B cell (primary cell): ENCODE data around the gene HCN2. TPM values are rescaled to one million over a fixed set of nuclear protein-coding genes. Genes with fewer than 3 reads are reported as not detected.

Experiments
- ATAC-seq: fragments of 200-7000 bp; cut with Tn5 transposase; one replicate; pipeline ENCODE4 v1.10.0; 2021; ENCODE audit warnings: low read depth, mild to moderate bottlenecking, moderate number of reproducible peaks, moderate library complexity
- CTCF ChIA-PET: fragments of 350-600 bp; sonication (Branson Sonifier 250); formaldehyde crosslinking; loops from one replicate; lab custom pipeline; 2021; ENCODE audit warnings: antibody characterized with exemption, inconsistent platforms; lab: Charles Lee
- POLR2A ChIA-PET: fragments of 350-600 bp; sonication (Branson Sonifier 250); formaldehyde crosslinking; loops from one replicate; lab custom pipeline; 2021; ENCODE audit warnings: antibody characterized with exemption; lab: Charles Lee
- DNase-seq: peaks from one replicate; pipeline ENCODE4 v3.0.0; 2013
- H2AFZ ChIP-seq: 2 replicates; pipeline ENCODE4 v1.6.1; 2012; ENCODE audit warnings: mild to moderate bottlenecking, low read depth, low read length; ENCODE audit not compliant: insufficient read depth, poor library complexity, severe bottlenecking
- H3K27ac ChIP-seq, 2 donors: 1 replicate in 1 of 2; 2 replicates in 1 of 2; pipeline ENCODE4 v1.5.1; 2012 to 2013; ENCODE audit warnings: low read length in 2 of 2, mild to moderate bottlenecking in 2 of 2, moderate library complexity in 1 of 2
- H3K27me3 ChIP-seq, 4 experiments: fragments of 200-600 bp in 1 of 4; sonication (generic) in 1 of 4; replicated peaks in 1 of 4; 1 replicate in 2 of 4; 2 replicates in 2 of 4; pipeline versions ENCODE4 v1.6.1 to v1.7.0; 2013 to 2016; ENCODE audit warnings: low read length in 3 of 4, mild to moderate bottlenecking in 2 of 4, mixed read lengths in 1 of 4, moderate library complexity in 1 of 4; ENCODE audit not compliant: insufficient read depth in 4 of 4, control insufficient read depth in 3 of 4; ENCODE audit errors: control extremely low read depth in 1 of 4
- H3K36me3 ChIP-seq, 2 experiments: replicated peaks in 1 of 2; 1 replicate in 1 of 2; 2 replicates in 1 of 2; pipeline versions ENCODE4 v1.6.1 to v1.7.1; 2013; ENCODE audit warnings: low read length in 1 of 2; ENCODE audit not compliant: insufficient read depth in 2 of 2, control insufficient read depth in 1 of 2; ENCODE audit errors: control extremely low read depth in 1 of 2, extremely low read depth in 1 of 2
- H3K4me1 ChIP-seq, 2 donors: fragments of 200-600 bp in 1 of 2; sonication (generic) in 1 of 2; 1 replicate in 1 of 2; 2 replicates in 1 of 2; pipeline versions ENCODE4 v1.5.1 to v1.6.1; 2013 to 2017; ENCODE audit warnings: low read length in 2 of 2; ENCODE audit not compliant: control insufficient read depth in 2 of 2, insufficient read depth in 2 of 2
- H3K4me2 ChIP-seq: replicated peaks from 2 replicates; pipeline ENCODE3; 2012; ENCODE audit warnings: mild to moderate bottlenecking, low read depth, low read length; ENCODE audit not compliant: poor library complexity, severe bottlenecking
- H3K4me3 ChIP-seq, 5 experiments: fragments of 200-600 bp in 1 of 5; sonication (generic) in 1 of 5; 1 replicate in 3 of 5; 2 replicates in 2 of 5; pipeline versions ENCODE4 v1.5.1 to v1.7.0; 2011 to 2016; ENCODE audit warnings: low read length in 4 of 5, mild to moderate bottlenecking in 4 of 5, low read depth in 2 of 5, control low read depth in 1 of 5, moderate library complexity in 1 of 5; ENCODE audit not compliant: insufficient read depth in 1 of 5; ENCODE audit errors: control extremely low read depth in 1 of 5, extremely low read depth in 1 of 5
- H3K79me2 ChIP-seq: fragments of 200-600 bp; sonication (generic); one replicate; pipeline ENCODE4 v1.6.0; 2016; ENCODE audit warnings: low read length; ENCODE audit not compliant: control insufficient read depth, insufficient read depth
- H3K9ac ChIP-seq: fragments of 200-600 bp; sonication (generic); 2 replicates; pipeline ENCODE4 v1.6.1; 2017; ENCODE audit warnings: mild to moderate bottlenecking, low read length, moderate library complexity
- H3K9me3 ChIP-seq, 3 donors: one replicate each; pipeline versions ENCODE4 v1.6.1 to v1.7.1; 2013; ENCODE audit warnings: low read length in 2 of 3; ENCODE audit not compliant: control insufficient read depth in 2 of 3, insufficient read depth in 1 of 3; ENCODE audit errors: control extremely low read depth in 1 of 3
- H4K20me1 ChIP-seq: 2 replicates; pipeline ENCODE4 v1.6.0; 2012; ENCODE audit warnings: mild to moderate bottlenecking, low read length; ENCODE audit not compliant: insufficient read depth, control insufficient read depth, poor library complexity, severe bottlenecking
- H3K27ac Mint-ChIP-seq: one replicate; pipeline ENCODE4 v1.8.0; 2021; ENCODE audit warnings: mixed read lengths
- H3K27me3 Mint-ChIP-seq: one replicate; pipeline ENCODE4 v1.8.0; 2021; ENCODE audit warnings: mixed read lengths
- H3K4me1 Mint-ChIP-seq: one replicate; pipeline ENCODE4 v1.8.0; 2021; ENCODE audit warnings: mixed read lengths
- H3K4me3 Mint-ChIP-seq: one replicate; pipeline ENCODE4 v1.8.0; 2021; ENCODE audit warnings: mixed read lengths
- H3K9me3 Mint-ChIP-seq: one replicate; pipeline ENCODE4 v1.8.0; 2022; ENCODE audit warnings: mixed read lengths; ENCODE audit not compliant: insufficient read depth
- EZH2 ChIP-seq: IDR thresholded peaks from 2 replicates; pipeline ENCODE4 v1.6.1; 2012; ENCODE audit warnings: borderline replicate concordance, low read depth, mild to moderate bottlenecking, moderate library complexity, low read length; ENCODE audit not compliant: insufficient read depth, poor library complexity, severe bottlenecking
- WGBS: methylation state at CpG from one replicate; pipeline ENCODE4 v1.1.5; 2013; ENCODE audit warnings: missing lambda C conversion rate; ENCODE audit not compliant: insufficient coverage; 5-methylcytosine and 5-hydroxymethylcytosine counted together
- intact Hi-C: fragments of 100-400 bp; cut with micrococcal nuclease; formaldehyde crosslinking; loops from one replicate; pipeline ENCODE4 v1.10.0; 2022
- polyA plus RNA-seq: library from polyadenylated mRNA; depleted of rRNA; stranded (reverse); fragments of >200 nt; gene quantifications from 2 replicates; pipeline ENCODE4 v1.2.3, GENCODE V29; 2012
- total RNA-seq, 2 donors: library from RNA; stranded (reverse); fragments of 120-200 nt in 1 of 2; gene quantifications; 1 replicate in 1 of 2; 2 replicates in 1 of 2; pipeline versions ENCODE4 v1.2.3 to v1.2.4, GENCODE V29; 2013 to 2022
- TF ChIP-seq, protein P1 (sequence below): fragments of 200-600 bp; IDR thresholded peaks from one replicate; pipeline ENCODE4 v1.8.0; 2022; ENCODE audit warnings: antibody characterized with exemption, mild to moderate bottlenecking

HCN2 gene
- total and polyA plus RNA-seq, 2 donors (not counting 1 experiment from before 2014, with no cell fraction given), result 0.27 to 0.57 TPM

DNA sequence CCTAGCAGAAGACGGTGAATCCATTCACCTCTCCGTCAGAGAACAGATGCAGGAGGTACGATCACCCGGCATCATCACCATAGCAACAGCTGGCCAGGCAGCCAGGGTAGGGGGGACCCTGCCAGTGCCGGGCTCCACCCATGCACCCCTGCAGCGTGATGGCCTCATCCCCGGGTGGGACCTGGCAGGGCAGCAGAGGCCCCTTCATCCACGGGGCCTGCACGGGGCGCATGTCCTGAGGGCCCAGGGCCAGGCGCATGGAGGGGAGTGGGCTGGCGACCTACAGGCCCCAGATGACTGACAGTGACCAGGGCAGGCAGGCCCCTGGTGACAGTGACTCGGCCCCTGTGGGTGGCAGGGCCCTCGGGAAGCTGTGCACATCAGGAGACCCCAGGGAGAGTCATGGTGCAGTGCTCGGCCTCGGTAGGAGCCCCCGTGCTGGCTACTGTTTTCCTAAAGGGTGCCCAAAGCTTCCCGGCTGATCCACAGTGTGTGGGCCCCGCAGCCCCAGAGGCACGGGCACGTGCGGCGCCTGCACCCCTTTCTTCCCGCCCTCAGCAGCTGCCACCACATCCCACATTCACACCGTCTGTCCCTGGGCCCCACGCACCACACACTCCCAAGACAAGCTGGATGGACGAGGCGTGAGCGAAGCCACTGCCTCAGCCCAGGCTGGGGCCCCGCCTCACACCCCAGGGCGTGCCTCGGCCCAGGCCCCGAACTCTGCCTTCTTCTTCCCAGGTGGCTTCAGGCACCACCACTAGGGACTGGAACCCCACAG, 68.6 kb downstream of the HCN2 start:
- Mint-ChIP-seq H3K4me1 (peaks cover 61% of the 10 kb centered on the region), H3K4me3 (peak overlapping the region; percentile 16), H3K27me3 (no peaks in the 10 kb centered on the region), H3K27ac (peak overlapping the region; percentile 67), H3K9me3 (no peaks in the 10 kb centered on the region)
- TF ChIP-seq, protein P1, sequence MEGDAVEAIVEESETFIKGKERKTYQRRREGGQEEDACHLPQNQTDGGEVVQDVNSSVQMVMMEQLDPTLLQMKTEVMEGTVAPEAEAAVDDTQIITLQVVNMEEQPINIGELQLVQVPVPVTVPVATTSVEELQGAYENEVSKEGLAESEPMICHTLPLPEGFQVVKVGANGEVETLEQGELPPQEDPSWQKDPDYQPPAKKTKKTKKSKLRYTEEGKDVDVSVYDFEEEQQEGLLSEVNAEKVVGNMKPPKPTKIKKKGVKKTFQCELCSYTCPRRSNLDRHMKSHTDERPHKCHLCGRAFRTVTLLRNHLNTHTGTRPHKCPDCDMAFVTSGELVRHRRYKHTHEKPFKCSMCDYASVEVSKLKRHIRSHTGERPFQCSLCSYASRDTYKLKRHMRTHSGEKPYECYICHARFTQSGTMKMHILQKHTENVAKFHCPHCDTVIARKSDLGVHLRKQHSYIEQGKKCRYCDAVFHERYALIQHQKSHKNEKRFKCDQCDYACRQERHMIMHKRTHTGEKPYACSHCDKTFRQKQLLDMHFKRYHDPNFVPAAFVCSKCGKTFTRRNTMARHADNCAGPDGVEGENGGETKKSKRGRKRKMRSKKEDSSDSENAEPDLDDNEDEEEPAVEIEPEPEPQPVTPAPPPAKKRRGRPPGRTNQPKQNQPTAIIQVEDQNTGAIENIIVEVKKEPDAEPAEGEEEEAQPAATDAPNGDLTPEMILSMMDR, result no peak
- no peak for TF ChIP-seq EZH2
- H3K27me3 ChIP-seq, result no peaks in the 10 kb centered on the region
- DNase-seq (no peak), ATAC-seq (no peak)
- peaks cover 94% of the 10 kb centered on the region for H4K20me1 ChIP-seq
- H3K4me3 ChIP-seq, result no peak overlapping the region
- peak overlapping the region in 1 of 2 donors; percentile 97 for H3K27ac ChIP-seq
- peaks cover 28 to 53% of the 10 kb centered on the region in 2 donors for H3K4me1 ChIP-seq
- POLR2A ChIA-PET, result no interaction called here
- peak overlapping the region; percentile 96 for H3K4me2 ChIP-seq
- 89% methylated on average over 33 of the region's 33 CpGs for WGBS
- intact Hi-C loops, result no loop called here
- CTCF ChIA-PET, result interaction anchor here (0.6 kb wide), 1 partner anchor 323 kb away, joined by 3 read pairs; no protein-coding TSS in a partner anchor
- H3K79me2 ChIP-seq, result peaks cover 96% of the 10 kb centered on the region
- no peaks in the 10 kb centered on the region for H3K9me3 ChIP-seq
- peaks cover 0 to 36% of the 10 kb centered on the region in 2 experiments for H3K36me3 ChIP-seq
- H2AFZ ChIP-seq, result no peak overlapping the region
- no peak overlapping the region for H3K9ac ChIP-seq
